HCT116 (cell line): ENCODE data around the gene CTAGE9.

Source experiments
- EZH2 ChIP-seq: fragments of 200-600 bp; sonication (generic); IDR thresholded peaks from 2 replicates; pipeline ENCODE4 v1.6.1; 2017; ENCODE audit warnings: antibody characterized with exemption, mixed run types
- POLR2A ChIP-seq: IDR thresholded peaks from 2 replicates; pipeline ENCODE4 v1.7.0; 2011; ENCODE audit warnings: borderline replicate concordance; ENCODE audit not compliant: insufficient read depth, insufficient read length; ENCODE audit errors: extremely low read depth
- SP1 ChIP-seq: IDR thresholded peaks from 2 replicates; pipeline ENCODE4 v1.6.1; 2012; ENCODE audit warnings: low read depth
- TCF7L2 ChIP-seq: IDR thresholded peaks from 2 replicates; pipeline ENCODE4 v1.7.0; 2011; ENCODE audit warnings: borderline replicate concordance, inconsistent platforms; ENCODE audit not compliant: insufficient read depth, insufficient read length; ENCODE audit errors: extremely low read depth
- TF ChIP-seq, protein P1 (sequence below), 3 experiments: fragments of 200-600 bp in 1 of 3; sonication (generic) in 1 of 3; IDR thresholded peaks in 2 of 3; conservative IDR thresholded peaks in 1 of 3; 2 replicates each; pipeline ENCODE4 v1.5.1; 2012 to 2017; ENCODE audit warnings: low read depth in 2 of 3, low read length in 2 of 3, antibody characterized with exemption in 1 of 3, borderline replicate concordance in 1 of 3, control low read depth in 1 of 3, mild to moderate bottlenecking in 1 of 3, mixed read lengths in 1 of 3, mixed run types in 1 of 3, moderate library complexity in 1 of 3; ENCODE audit not compliant: insufficient read depth in 1 of 3

DNA sequence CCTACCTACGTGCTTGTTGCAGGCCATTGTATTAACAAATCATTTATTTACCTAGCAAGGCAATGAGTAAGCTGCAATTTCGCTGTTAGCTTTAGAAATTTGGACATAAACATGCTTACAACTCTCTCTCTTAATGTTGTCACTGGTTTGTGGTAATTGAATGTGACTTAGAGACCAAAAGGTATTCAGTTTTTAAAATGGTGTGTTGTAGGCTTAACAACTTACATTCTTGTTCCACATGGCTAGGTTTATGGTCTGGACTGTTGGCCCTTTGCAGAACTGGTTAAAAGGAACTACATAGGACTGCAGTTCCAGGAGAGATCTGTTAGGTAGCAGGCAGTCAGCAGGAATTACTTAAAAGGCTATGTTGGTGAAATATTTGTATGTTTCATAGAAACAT lies 10.3 kb upstream of the CTAGE9 start:
- TF ChIP-seq SP1 (no peak), EZH2 (no peak), TCF7L2 (no peak), POLR2A (no peak)
- TF ChIP-seq, protein P1, sequence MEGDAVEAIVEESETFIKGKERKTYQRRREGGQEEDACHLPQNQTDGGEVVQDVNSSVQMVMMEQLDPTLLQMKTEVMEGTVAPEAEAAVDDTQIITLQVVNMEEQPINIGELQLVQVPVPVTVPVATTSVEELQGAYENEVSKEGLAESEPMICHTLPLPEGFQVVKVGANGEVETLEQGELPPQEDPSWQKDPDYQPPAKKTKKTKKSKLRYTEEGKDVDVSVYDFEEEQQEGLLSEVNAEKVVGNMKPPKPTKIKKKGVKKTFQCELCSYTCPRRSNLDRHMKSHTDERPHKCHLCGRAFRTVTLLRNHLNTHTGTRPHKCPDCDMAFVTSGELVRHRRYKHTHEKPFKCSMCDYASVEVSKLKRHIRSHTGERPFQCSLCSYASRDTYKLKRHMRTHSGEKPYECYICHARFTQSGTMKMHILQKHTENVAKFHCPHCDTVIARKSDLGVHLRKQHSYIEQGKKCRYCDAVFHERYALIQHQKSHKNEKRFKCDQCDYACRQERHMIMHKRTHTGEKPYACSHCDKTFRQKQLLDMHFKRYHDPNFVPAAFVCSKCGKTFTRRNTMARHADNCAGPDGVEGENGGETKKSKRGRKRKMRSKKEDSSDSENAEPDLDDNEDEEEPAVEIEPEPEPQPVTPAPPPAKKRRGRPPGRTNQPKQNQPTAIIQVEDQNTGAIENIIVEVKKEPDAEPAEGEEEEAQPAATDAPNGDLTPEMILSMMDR (IDR thresholded peaks at IDR 0.05 in 2 of 3, conservative IDR thresholded peaks at IDR 0.05 in 1 of 3; ENCODE audit: borderline replicate concordance in 1 of 3, insufficient read depth in 1 of 3, low read depth in 2 of 3, low read length in 2 of 3) = no peak
